ENCODE measurements around the gene ZNF644. TPM values are rescaled to one million over a fixed set of nuclear protein-coding genes. Genes with fewer than 3 reads are reported as not detected.

The ZNF644 gene
- total RNA-seq, 1 experiment from 2014 or later = 36.5 TPM

GRCh38 chr1:91014475-91014874, 7.4 kb downstream of the ZNF644 start:
- ChIA-PET CTCF (no interaction called here), POLR2A (ENCODE audit: unreplicated experiment) (no interaction called here)
- Histone ChIP-seq H3K4me2 (no peak overlapping the region), H3K9me2 (ENCODE audit: insufficient read depth) (no peaks in the 10 kb centered on the region), H2AFZ (no peak overlapping the region), H3K4me3 (no peak overlapping the region), H3K4me1 (replicated peaks; ENCODE audit: insufficient read depth) (peaks cover 42% of the 10 kb centered on the region), H3K79me2 (ENCODE audit: low read depth) (peaks cover 100% of the 10 kb centered on the region), H3K27ac (no peak overlapping the region), H3K9me3 (ENCODE audit: insufficient read depth, low read depth) (no peaks in the 10 kb centered on the region), H3K27me3 (ENCODE audit: insufficient read depth, low read depth) (no peaks in the 10 kb centered on the region), H3F3A (ENCODE audit: insufficient read depth, low read depth) (peaks cover 12% of the 10 kb centered on the region), H3K36me3 (ENCODE audit: low read depth) (peaks cover 42% of the 10 kb centered on the region), H4K20me1 (ENCODE audit: insufficient read depth) (peaks cover 84% of the 10 kb centered on the region)
- no peak for TF ChIP-seq EZH2 (IDR thresholded peaks at IDR 0.05; ENCODE audit: low read depth)
- intact Hi-C loops (cut with micrococcal nuclease; ENCODE audit: unreplicated experiment) = no loop called here
- no TSS peak for BruUV-seq (replicated peaks)
- peak in 1 of 2 experiments; percentile 36 for DNase-seq

- no peak overlapping the region for H2AFZ ChIP-seq
- no peaks in the 10 kb centered on the region for H3K27me3 ChIP-seq (ENCODE audit: insufficient read depth, low read depth)
- no peak for TF ChIP-seq CTCF (conservative IDR thresholded peaks at IDR 0.05)
- TF ChIP-seq EZH2 (IDR thresholded peaks at IDR 0.05; ENCODE audit: low read depth) = no peak
- peaks cover 30% of the 10 kb centered on the region for H3K4me1 ChIP-seq (replicated peaks; ENCODE audit: insufficient read depth)
- no peak for DNase-seq
- no TSS peak for BruUV-seq (replicated peaks)
- no peaks in the 10 kb centered on the region for H3K9me3 ChIP-seq (ENCODE audit: insufficient read depth, low read depth)
- no peak overlapping the region for H3K4me3 ChIP-seq
- POLR2A ChIA-PET (ENCODE audit: unreplicated experiment) = no interaction called here
- no peaks in the 10 kb centered on the region for H3K9me2 ChIP-seq (ENCODE audit: insufficient read depth)
- CTCF ChIA-PET = no interaction called here
- H3K4me2 ChIP-seq = no peak overlapping the region
- H3K27ac ChIP-seq = no peak overlapping the region
- H4K20me1 ChIP-seq (ENCODE audit: insufficient read depth) = peaks cover 90% of the 10 kb centered on the region
- intact Hi-C loops (cut with micrococcal nuclease; ENCODE audit: unreplicated experiment) = no loop called here
- H3F3A ChIP-seq (ENCODE audit: insufficient read depth, low read depth) = peaks cover 17% of the 10 kb centered on the region
- H3K36me3 ChIP-seq (ENCODE audit: low read depth) = peaks cover 37% of the 10 kb centered on the region
- peaks cover 100% of the 10 kb centered on the region for H3K79me2 ChIP-seq (ENCODE audit: low read depth)
Observed at GRCh38 chr1:91013302-91013701, 8.5 kb downstream of the ZNF644 start.

GRCh38 chr1:91012196-91012595, 9.6 kb downstream of the ZNF644 start:
- Histone ChIP-seq H3K9me3 (ENCODE audit: insufficient read depth, low read depth) (no peaks in the 10 kb centered on the region), H2AFZ (no peak overlapping the region), H3K36me3 (ENCODE audit: low read depth) (peaks cover 35% of the 10 kb centered on the region), H3K4me3 (no peak overlapping the region), H3K27ac (no peak overlapping the region), H3K4me2 (no peak overlapping the region), H3K79me2 (ENCODE audit: low read depth) (peaks cover 100% of the 10 kb centered on the region), H3K9me2 (ENCODE audit: insufficient read depth) (no peaks in the 10 kb centered on the region), H3K27me3 (ENCODE audit: insufficient read depth, low read depth) (no peaks in the 10 kb centered on the region), H3F3A (ENCODE audit: insufficient read depth, low read depth) (peaks cover 12% of the 10 kb centered on the region), H3K4me1 (replicated peaks; ENCODE audit: insufficient read depth) (peaks cover 19% of the 10 kb centered on the region), H4K20me1 (ENCODE audit: insufficient read depth) (peaks cover 98% of the 10 kb centered on the region)
- TF ChIP-seq EZH2 (IDR thresholded peaks at IDR 0.05; ENCODE audit: low read depth) = no peak
- no peak for TF ChIP-seq CTCF (conservative IDR thresholded peaks at IDR 0.05)
- intact Hi-C loops (cut with micrococcal nuclease; ENCODE audit: unreplicated experiment) = no loop called here
- ChIA-PET POLR2A (ENCODE audit: unreplicated experiment) (interaction anchor here (0.5 kb wide), 1 partner anchor 10 kb away, joined by 3 read pairs; the partner anchor contains the start of gene ZNF644), CTCF (interaction anchor here (0.6 kb wide), 1 partner anchor 46 kb away, joined by 5 read pairs; no protein-coding TSS in a partner anchor)
- DNase-seq = no peak
- no TSS peak for BruUV-seq (replicated peaks)

GRCh38 chr1:91011726-91012125, 10.1 kb downstream of the ZNF644 start:
- H4K20me1 ChIP-seq (ENCODE audit: insufficient read depth) = peaks cover 93% of the 10 kb centered on the region
- CTCF ChIA-PET = interaction anchor here (0.6 kb wide), 1 partner anchor 45 kb away, joined by 5 read pairs; no protein-coding TSS in a partner anchor
- DNase-seq = peak in 1 of 2 experiments; percentile 38

More at GRCh38 chr1:91011726-91012125, 10.1 kb downstream of the ZNF644 start:
- no peaks in the 10 kb centered on the region for H3K27me3 ChIP-seq (ENCODE audit: insufficient read depth, low read depth)
- no peak overlapping the region for H3K4me3 ChIP-seq
- no peaks in the 10 kb centered on the region for H3K9me3 ChIP-seq (ENCODE audit: insufficient read depth, low read depth)
- TF ChIP-seq CTCF (conservative IDR thresholded peaks at IDR 0.05) (no peak), EZH2 (IDR thresholded peaks at IDR 0.05; ENCODE audit: low read depth) (no peak)
- no peak overlapping the region for H2AFZ ChIP-seq
- H3K27ac ChIP-seq = no peak overlapping the region
- H3K4me1 ChIP-seq (replicated peaks; ENCODE audit: insufficient read depth) = peaks cover 14% of the 10 kb centered on the region
- intact Hi-C loops (cut with micrococcal nuclease; ENCODE audit: unreplicated experiment) = no loop called here
- H3K36me3 ChIP-seq (ENCODE audit: low read depth) = peaks cover 30% of the 10 kb centered on the region
- peaks cover 100% of the 10 kb centered on the region for H3K79me2 ChIP-seq (ENCODE audit: low read depth)
- H3K4me2 ChIP-seq = no peak overlapping the region
- no peaks in the 10 kb centered on the region for H3K9me2 ChIP-seq (ENCODE audit: insufficient read depth)
- POLR2A ChIA-PET (ENCODE audit: unreplicated experiment) = no interaction called here
- no TSS peak for BruUV-seq (replicated peaks)
- H3F3A ChIP-seq (ENCODE audit: insufficient read depth, low read depth) = peaks cover 12% of the 10 kb centered on the region
